HepG2 (cell line): ENCODE results near the gene BIRC5. TPM values are rescaled to one million over a fixed set of nuclear protein-coding genes. Genes with fewer than 3 reads are reported as not detected.

ENCODE experiments used
- AGO2 ChIP-seq: fragments of 200-400 bp; formaldehyde crosslinking; optimal IDR thresholded peaks from 2 replicates; pipeline ENCODE3; 2017; ENCODE audit warnings: mild to moderate bottlenecking, low read depth, low read length, moderate library complexity
- EHMT2 ChIP-seq: fragments of 200-600 bp; sonication (generic); IDR thresholded peaks from 2 replicates; pipeline ENCODE4 v1.7.0; 2017; ENCODE audit warnings: antibody characterized with exemption, low read depth, low read length, borderline replicate concordance
- KDM1A ChIP-seq: IDR thresholded peaks from 2 replicates; pipeline ENCODE4 v1.6.1; 2016; ENCODE audit warnings: missing compliant biosample characterization
- KDM3A ChIP-seq: IDR thresholded peaks from 2 replicates; pipeline ENCODE4 v1.6.1; 2018; ENCODE audit warnings: low read depth, missing compliant biosample characterization
- NCOA2 ChIP-seq: sonication (generic); formaldehyde crosslinking; IDR thresholded peaks from 2 replicates; pipeline ENCODE4 v1.8.0; 2022; ENCODE audit warnings: inconsistent platforms
- NCOR1 ChIP-seq: fragments of 200-600 bp; sonication (generic); IDR thresholded peaks from 2 replicates; pipeline ENCODE4 v1.7.0; 2017; ENCODE audit warnings: antibody characterized with exemption, low read length, borderline replicate concordance
- POLR2A ChIP-seq, 2 experiments: IDR thresholded peaks; 2 replicates each; pipeline ENCODE4 v1.6.1; 2011; ENCODE audit warnings: low read depth in 2 of 2, low read length in 2 of 2, mild to moderate bottlenecking in 1 of 2, moderate library complexity in 1 of 2; ENCODE audit not compliant: insufficient read depth in 1 of 2
- POLR2AphosphoS2 ChIP-seq: IDR thresholded peaks from 2 replicates; pipeline ENCODE4 v1.6.1; 2011; ENCODE audit warnings: low read depth, low read length, improper control_type of control experiment
- SALL1 ChIP-seq: sonication (generic); formaldehyde crosslinking; IDR thresholded peaks from 2 replicates; pipeline ENCODE4 v1.8.0; 2022; ENCODE audit warnings: mild to moderate bottlenecking, missing genetic modification reagents
- ZBTB38 ChIP-seq: sonication (generic); formaldehyde crosslinking; IDR thresholded peaks from 2 replicates; pipeline ENCODE4 v1.5.1; 2020; ENCODE audit warnings: mild to moderate bottlenecking, missing genetic modification reagents
- ZNF432 ChIP-seq: sonication (generic); formaldehyde crosslinking; IDR thresholded peaks from 2 replicates; pipeline ENCODE4 v1.5.0; 2020; ENCODE audit warnings: missing genetic modification reagents, mild to moderate bottlenecking, borderline replicate concordance
- polyA plus RNA-seq, 8 experiments: library from polyadenylated mRNA; depleted of rRNA in 3 of 8; stranded (reverse) in 7 of 8; unstranded in 1 of 8; fragments of >200 nt; fragmentation: Illumina TruSeq in 4 of 8; extraction: Trizol in 4 of 8; gene quantifications; 2 replicates each; pipeline versions ENCODE4 v1.2.1 to v1.2.3, GENCODE V29; 2011 to 2016; ENCODE audit warnings: low read depth in 4 of 8, missing spikeins in 1 of 8, mixed read lengths in 1 of 8; ENCODE audit not compliant: insufficient read depth in 1 of 8
- total RNA-seq, 5 experiments: library from RNA; depleted of rRNA; stranded (reverse); fragments of >200 nt; fragmentation: Illumina TruSeq; extraction: Trizol; gene quantifications; 2 replicates each; pipeline ENCODE4 v1.2.3, GENCODE V29; 2016; ENCODE audit warnings: low read depth in 1 of 5
- TF ChIP-seq, protein P1 (sequence below): sonication (generic); formaldehyde crosslinking; IDR thresholded peaks from 2 replicates; pipeline ENCODE4 v1.4.0; 2020; ENCODE audit warnings: mild to moderate bottlenecking, missing genetic modification reagents
- TF ChIP-seq, protein P2 (sequence below): sonication (generic); formaldehyde crosslinking; IDR thresholded peaks from 2 replicates; pipeline ENCODE4 v1.4.0; 2020; ENCODE audit warnings: mild to moderate bottlenecking, missing genetic modification reagents
- TF ChIP-seq, protein P3 (sequence below): sonication (generic); formaldehyde crosslinking; IDR thresholded peaks from 2 replicates; pipeline ENCODE4 v1.5.1; 2020; ENCODE audit warnings: mild to moderate bottlenecking, missing genetic modification reagents, moderate library complexity
- TF ChIP-seq, protein P4 (sequence below): sonication (generic); formaldehyde crosslinking; IDR thresholded peaks from 2 replicates; pipeline ENCODE4 v1.4.0; 2020; ENCODE audit warnings: missing genetic modification reagents
- TF ChIP-seq, protein P5 (sequence below): sonication (generic); formaldehyde crosslinking; IDR thresholded peaks from 2 replicates; pipeline ENCODE4 v1.4.0; 2020; ENCODE audit warnings: missing genetic modification reagents, mild to moderate bottlenecking, borderline replicate concordance

The BIRC5 gene
- total and polyA plus RNA-seq, 2 of the 13 experiments (the other 11 are each of a cell fraction or from before 2014, with no cell fraction given) = 30.3 to 135 TPM

DNA sequence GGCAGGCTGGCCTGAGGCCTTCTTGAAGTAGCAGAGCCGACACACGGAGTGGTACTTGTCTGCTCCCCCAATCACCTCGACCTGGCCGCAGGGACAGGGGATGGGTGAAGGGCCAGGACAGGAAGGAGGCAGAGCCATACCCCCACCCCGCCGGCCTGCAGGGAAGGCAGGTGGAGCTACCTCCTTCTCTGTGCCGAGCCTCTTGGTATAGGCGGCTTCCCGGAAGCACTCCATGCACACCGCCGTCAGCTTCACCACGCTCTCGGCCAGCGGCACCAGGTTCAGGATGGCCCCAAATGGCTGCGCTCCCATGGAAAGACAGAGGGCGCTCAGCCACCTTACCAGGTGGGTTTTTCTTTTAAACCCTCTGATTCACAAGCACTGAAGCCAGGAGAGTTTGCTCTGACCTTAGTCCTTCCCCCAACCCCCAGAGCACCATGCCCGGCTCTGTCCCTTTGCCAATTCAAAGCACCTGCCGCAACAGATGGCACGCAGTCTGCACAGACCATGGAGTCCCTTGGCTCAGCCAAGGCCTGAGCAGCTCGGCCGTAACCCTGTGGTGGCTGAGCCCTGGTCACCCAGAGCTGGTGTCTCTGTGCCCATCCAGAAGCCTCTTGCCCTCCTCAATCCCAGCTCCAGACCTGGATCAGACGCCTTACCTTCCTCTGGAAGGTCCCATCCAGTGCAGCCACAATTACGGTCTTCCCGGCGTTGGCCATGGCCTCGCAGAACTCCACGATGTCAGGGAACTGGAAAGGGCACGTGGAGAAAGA, 39.0 kb upstream of the BIRC5 start (continued):
- TF ChIP-seq, protein P1, sequence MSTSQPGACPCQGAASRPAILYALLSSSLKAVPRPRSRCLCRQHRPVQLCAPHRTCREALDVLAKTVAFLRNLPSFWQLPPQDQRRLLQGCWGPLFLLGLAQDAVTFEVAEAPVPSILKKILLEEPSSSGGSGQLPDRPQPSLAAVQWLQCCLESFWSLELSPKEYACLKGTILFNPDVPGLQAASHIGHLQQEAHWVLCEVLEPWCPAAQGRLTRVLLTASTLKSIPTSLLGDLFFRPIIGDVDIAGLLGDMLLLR (CRISPR knock-in tag) = no peak
- TF ChIP-seq EHMT2 (no peak), POLR2AphosphoS2 (no peak), ZNF432 (no peak), POLR2A (IDR thresholded peaks at IDR 0.05; ENCODE audit: insufficient read depth in 1 of 2, low read depth in 2 of 2, low read length in 2 of 2) (0 out of 4 replicates have a peak, but pooled peaks have one; percentile 15 to 28), KDM3A (CRISPR knock-in tag) (no peak), NCOA2 (CRISPR knock-in tag) (no peak), ZBTB38 (CRISPR knock-in tag) (peak; percentile 46; the same call in 1 of the 2 replicates), KDM1A (CRISPR knock-in tag) (no peak), AGO2 (peak; percentile 74), SALL1 (CRISPR knock-in tag) (no peak), NCOR1 (no peak)
- TF ChIP-seq, protein P2, sequence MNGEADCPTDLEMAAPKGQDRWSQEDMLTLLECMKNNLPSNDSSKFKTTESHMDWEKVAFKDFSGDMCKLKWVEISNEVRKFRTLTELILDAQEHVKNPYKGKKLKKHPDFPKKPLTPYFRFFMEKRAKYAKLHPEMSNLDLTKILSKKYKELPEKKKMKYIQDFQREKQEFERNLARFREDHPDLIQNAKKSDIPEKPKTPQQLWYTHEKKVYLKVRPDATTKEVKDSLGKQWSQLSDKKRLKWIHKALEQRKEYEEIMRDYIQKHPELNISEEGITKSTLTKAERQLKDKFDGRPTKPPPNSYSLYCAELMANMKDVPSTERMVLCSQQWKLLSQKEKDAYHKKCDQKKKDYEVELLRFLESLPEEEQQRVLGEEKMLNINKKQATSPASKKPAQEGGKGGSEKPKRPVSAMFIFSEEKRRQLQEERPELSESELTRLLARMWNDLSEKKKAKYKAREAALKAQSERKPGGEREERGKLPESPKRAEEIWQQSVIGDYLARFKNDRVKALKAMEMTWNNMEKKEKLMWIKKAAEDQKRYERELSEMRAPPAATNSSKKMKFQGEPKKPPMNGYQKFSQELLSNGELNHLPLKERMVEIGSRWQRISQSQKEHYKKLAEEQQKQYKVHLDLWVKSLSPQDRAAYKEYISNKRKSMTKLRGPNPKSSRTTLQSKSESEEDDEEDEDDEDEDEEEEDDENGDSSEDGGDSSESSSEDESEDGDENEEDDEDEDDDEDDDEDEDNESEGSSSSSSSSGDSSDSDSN (CRISPR knock-in tag) = 0 out of 2 replicates have a peak, but pooled peaks have one; percentile 26
- TF ChIP-seq, protein P3, sequence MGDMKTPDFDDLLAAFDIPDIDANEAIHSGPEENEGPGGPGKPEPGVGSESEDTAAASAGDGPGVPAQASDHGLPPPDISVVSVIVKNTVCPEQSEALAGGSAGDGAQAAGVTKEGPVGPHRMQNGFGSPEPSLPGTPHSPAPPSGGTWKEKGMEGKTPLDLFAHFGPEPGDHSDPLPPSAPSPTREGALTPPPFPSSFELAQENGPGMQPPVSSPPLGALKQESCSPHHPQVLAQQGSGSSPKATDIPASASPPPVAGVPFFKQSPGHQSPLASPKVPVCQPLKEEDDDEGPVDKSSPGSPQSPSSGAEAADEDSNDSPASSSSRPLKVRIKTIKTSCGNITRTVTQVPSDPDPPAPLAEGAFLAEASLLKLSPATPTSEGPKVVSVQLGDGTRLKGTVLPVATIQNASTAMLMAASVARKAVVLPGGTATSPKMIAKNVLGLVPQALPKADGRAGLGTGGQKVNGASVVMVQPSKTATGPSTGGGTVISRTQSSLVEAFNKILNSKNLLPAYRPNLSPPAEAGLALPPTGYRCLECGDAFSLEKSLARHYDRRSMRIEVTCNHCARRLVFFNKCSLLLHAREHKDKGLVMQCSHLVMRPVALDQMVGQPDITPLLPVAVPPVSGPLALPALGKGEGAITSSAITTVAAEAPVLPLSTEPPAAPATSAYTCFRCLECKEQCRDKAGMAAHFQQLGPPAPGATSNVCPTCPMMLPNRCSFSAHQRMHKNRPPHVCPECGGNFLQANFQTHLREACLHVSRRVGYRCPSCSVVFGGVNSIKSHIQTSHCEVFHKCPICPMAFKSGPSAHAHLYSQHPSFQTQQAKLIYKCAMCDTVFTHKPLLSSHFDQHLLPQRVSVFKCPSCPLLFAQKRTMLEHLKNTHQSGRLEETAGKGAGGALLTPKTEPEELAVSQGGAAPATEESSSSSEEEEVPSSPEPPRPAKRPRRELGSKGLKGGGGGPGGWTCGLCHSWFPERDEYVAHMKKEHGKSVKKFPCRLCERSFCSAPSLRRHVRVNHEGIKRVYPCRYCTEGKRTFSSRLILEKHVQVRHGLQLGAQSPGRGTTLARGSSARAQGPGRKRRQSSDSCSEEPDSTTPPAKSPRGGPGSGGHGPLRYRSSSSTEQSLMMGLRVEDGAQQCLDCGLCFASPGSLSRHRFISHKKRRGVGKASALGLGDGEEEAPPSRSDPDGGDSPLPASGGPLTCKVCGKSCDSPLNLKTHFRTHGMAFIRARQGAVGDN = peak; percentile 18; the same call in 1 of the 2 replicates
- TF ChIP-seq, protein P4, sequence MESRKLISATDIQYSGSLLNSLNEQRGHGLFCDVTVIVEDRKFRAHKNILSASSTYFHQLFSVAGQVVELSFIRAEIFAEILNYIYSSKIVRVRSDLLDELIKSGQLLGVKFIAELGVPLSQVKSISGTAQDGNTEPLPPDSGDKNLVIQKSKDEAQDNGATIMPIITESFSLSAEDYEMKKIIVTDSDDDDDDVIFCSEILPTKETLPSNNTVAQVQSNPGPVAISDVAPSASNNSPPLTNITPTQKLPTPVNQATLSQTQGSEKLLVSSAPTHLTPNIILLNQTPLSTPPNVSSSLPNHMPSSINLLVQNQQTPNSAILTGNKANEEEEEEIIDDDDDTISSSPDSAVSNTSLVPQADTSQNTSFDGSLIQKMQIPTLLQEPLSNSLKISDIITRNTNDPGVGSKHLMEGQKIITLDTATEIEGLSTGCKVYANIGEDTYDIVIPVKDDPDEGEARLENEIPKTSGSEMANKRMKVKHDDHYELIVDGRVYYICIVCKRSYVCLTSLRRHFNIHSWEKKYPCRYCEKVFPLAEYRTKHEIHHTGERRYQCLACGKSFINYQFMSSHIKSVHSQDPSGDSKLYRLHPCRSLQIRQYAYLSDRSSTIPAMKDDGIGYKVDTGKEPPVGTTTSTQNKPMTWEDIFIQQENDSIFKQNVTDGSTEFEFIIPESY (CRISPR knock-in tag) = peak; percentile 92
- TF ChIP-seq, protein P5, sequence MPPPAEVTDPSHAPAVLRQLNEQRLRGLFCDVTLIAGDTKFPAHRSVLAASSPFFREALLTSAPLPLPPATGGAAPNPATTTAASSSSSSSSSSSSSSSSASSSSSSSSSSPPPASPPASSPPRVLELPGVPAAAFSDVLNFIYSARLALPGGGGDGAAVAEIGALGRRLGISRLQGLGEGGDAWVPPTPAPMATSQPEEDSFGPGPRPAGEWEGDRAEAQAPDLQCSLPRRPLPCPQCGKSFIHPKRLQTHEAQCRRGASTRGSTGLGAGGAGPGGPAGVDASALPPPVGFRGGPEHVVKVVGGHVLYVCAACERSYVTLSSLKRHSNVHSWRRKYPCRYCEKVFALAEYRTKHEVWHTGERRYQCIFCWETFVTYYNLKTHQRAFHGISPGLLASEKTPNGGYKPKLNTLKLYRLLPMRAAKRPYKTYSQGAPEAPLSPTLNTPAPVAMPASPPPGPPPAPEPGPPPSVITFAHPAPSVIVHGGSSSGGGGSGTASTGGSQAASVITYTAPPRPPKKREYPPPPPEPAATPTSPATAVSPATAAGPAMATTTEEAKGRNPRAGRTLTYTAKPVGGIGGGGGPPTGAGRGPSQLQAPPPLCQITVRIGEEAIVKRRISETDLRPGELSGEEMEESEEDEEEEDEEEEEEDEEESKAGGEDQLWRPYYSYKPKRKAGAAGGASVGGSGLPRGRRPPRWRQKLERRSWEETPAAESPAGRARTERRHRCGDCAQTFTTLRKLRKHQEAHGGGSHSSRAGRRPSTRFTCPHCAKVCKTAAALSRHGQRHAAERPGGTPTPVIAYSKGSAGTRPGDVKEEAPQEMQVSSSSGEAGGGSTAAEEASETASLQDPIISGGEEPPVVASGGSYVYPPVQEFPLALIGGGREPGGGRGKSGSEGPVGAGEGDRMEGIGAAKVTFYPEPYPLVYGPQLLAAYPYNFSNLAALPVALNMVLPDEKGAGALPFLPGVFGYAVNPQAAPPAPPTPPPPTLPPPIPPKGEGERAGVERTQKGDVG (CRISPR knock-in tag) = peak; percentile 54; the same call in 1 of the 2 replicates
